Prostate gland (tissue), 2 donors: Measurements from ENCODE around the gene VAC14. TPM values are rescaled to one million over a fixed set of nuclear protein-coding genes. Genes with fewer than 3 reads are reported as not detected.
A peak's percentile ranks its signal among the peaks of the same experiment; 100 is the strongest.

ENCODE experiments used
- DNase-seq: peaks from one replicate; pipeline ENCODE4 v3.0.0-alpha.2; 2019; ENCODE audit warnings: low spot score
- H3K27ac ChIP-seq, 2 donors: fragments of 200-600 bp; sonication (generic); 2 replicates each; pipeline ENCODE4 v1.5.1; 2017 to 2019
- H3K27me3 ChIP-seq: fragments of 200-600 bp; sonication (generic); replicated peaks from 2 replicates; pipeline ENCODE4 v1.5.1; 2019; ENCODE audit not compliant: insufficient read depth
- H3K36me3 ChIP-seq, 2 donors: fragments of 200-600 bp; sonication (generic); 1 replicate in 1 of 2; 2 replicates in 1 of 2; pipeline versions ENCODE4 v1.5.1 to v1.8.1; 2017 to 2019
- H3K4me1 ChIP-seq: fragments of 200-600 bp; sonication (generic); replicated peaks from 2 replicates; pipeline ENCODE4 v1.5.1; 2019
- H3K4me3 ChIP-seq, 2 donors: fragments of 200-600 bp; sonication (generic); 2 replicates each; pipeline ENCODE4 v1.5.1; 2017 to 2019
- H3K9me3 ChIP-seq: fragments of 200-600 bp; sonication (generic); 2 replicates; pipeline ENCODE4 v1.5.1; 2017
- POLR2A ChIP-seq: fragments of 450-650 bp; IDR thresholded peaks from one replicate; pipeline ENCODE4 v1.6.1; 2016; ENCODE audit warnings: antibody characterized with exemption, mild to moderate bottlenecking
- POLR2AphosphoS5 ChIP-seq: sonication (generic); formaldehyde crosslinking; IDR thresholded peaks from one replicate; pipeline ENCODE4 v1.6.1; 2017; ENCODE audit warnings: antibody characterized with exemption
- WGBS: methylation state at CpG from one replicate; pipeline ENCODE4 v1.1.5; 2018; 5-methylcytosine and 5-hydroxymethylcytosine counted together
- intact Hi-C: fragments of 100-400 bp; cut with DNase I; formaldehyde crosslinking; loops from one replicate; pipeline ENCODE4 v1.14.2; 2022
- total RNA-seq, 2 donors: library from RNA; depleted of rRNA; stranded (reverse); fragments of >200 nt; gene quantifications; one replicate each; pipeline ENCODE4 v1.1.0, GENCODE V29; 2016
- TF ChIP-seq, protein P1 (sequence below), 4 experiments: fragments of 200-600 bp in 2 of 4; fragments of 450-650 bp in 2 of 4; sonication (generic) in 2 of 4; IDR thresholded peaks; 1 replicate in 3 of 4; 2 replicates in 1 of 4; pipeline ENCODE4 v1.5.1; 2016 to 2019; ENCODE audit warnings: antibody characterized with exemption in 4 of 4, mild to moderate bottlenecking in 2 of 4, moderate library complexity in 2 of 4

Gene VAC14
- total RNA-seq, 2 donors from 2014 or later: 30.3 to 66.8 TPM

DNA sequence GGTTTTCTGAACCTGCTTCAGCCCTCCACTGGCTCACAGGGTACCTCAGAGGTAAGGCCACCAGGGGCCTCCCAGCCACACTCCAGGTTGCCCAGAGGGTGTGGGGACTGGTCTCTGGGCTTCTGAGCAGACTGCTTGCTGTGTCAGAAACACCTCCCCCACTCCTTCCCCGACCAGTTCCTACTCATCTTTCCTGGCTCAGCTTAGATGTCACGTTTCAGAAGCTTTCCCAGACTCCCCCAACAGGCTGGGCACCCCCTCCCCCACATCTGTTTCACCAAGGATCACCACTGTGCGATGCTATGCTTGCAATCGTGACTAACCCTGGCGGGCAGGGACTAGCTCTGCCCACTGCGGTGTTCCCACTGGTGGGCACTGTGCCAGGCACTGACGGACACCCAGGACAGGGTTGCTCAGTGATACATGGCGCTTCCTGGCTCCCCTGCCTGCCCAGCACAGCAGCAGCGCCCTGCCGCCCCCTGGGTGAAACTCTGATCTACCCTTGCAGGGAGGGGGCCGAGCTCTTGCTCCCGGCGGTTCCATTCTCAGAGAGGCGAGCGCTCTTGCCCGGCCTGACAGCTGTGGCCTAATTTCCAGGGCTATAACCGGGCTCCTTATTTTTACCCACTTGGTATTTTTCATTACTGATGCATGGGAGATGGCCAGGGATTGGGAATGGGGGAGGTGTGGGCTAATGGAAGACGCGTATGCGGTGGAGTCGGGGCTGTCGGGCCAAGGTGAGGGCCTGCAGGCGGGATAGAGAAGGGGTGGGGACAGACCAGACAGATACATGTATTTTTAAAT is 85.7 kb downstream of the VAC14 start:
- Histone ChIP-seq H3K4me3 (no peak overlapping the region), H3K4me1 (peaks cover 18% of the 10 kb centered on the region)

DNA sequence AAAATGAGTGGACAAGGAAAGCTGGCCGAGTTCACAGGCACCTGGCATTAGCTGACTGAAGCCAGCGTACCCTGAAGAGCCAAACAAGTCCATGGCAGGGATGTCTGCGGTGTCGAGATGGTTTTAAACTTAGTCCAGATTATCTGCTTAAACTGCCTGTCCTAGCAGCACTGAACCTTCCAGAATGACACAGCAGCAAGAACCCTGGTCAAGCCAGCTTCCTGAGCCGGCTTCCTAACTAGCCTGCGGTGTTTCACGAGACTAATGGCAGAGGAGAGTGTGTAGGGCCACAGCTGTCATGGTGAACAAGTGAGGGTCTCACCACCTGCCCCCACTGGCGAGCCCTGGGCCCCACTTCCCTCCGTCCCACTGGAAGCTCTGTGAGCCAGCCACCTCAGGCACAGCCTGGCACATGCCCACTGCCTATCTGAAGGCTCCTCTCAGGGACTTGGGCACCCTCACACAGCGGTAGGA is 86.3 kb downstream of the VAC14 start:
- intact Hi-C loops: no loop called here
- WGBS: 56% methylated on average over 10 of the region's 10 CpGs
- DNase-seq: no peak
- Histone ChIP-seq H3K9me3 (no peaks in the 10 kb centered on the region), H3K4me1 (peaks cover 18% of the 10 kb centered on the region), H3K27ac (peak overlapping the region; percentile 83 to 85), H3K4me3 (no peak overlapping the region), H3K27me3 (no peaks in the 10 kb centered on the region), H3K36me3 (no peaks in the 10 kb centered on the region)
- no peak for TF ChIP-seq POLR2AphosphoS5
- no peak for TF ChIP-seq POLR2A

More for the DNA sequence above, 85.7 kb downstream of the VAC14 start:
- H3K27me3 ChIP-seq: no peaks in the 10 kb centered on the region
- no peaks in the 10 kb centered on the region for H3K36me3 ChIP-seq
- peak; percentile 84 for DNase-seq
- intact Hi-C loops: no loop called here
- H3K9me3 ChIP-seq: no peaks in the 10 kb centered on the region
- 19% methylated on average over 23 of the region's 23 CpGs for WGBS
- TF ChIP-seq, protein P1, sequence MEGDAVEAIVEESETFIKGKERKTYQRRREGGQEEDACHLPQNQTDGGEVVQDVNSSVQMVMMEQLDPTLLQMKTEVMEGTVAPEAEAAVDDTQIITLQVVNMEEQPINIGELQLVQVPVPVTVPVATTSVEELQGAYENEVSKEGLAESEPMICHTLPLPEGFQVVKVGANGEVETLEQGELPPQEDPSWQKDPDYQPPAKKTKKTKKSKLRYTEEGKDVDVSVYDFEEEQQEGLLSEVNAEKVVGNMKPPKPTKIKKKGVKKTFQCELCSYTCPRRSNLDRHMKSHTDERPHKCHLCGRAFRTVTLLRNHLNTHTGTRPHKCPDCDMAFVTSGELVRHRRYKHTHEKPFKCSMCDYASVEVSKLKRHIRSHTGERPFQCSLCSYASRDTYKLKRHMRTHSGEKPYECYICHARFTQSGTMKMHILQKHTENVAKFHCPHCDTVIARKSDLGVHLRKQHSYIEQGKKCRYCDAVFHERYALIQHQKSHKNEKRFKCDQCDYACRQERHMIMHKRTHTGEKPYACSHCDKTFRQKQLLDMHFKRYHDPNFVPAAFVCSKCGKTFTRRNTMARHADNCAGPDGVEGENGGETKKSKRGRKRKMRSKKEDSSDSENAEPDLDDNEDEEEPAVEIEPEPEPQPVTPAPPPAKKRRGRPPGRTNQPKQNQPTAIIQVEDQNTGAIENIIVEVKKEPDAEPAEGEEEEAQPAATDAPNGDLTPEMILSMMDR (IDR thresholded peaks at IDR 0.05): peak in 2 of 4 experiments; percentile 30 to 43
- TF ChIP-seq POLR2AphosphoS5 (peak; percentile 60), POLR2A (peak; percentile 31)
- H3K27ac ChIP-seq: peak overlapping the region; percentile 83 to 85

DNA sequence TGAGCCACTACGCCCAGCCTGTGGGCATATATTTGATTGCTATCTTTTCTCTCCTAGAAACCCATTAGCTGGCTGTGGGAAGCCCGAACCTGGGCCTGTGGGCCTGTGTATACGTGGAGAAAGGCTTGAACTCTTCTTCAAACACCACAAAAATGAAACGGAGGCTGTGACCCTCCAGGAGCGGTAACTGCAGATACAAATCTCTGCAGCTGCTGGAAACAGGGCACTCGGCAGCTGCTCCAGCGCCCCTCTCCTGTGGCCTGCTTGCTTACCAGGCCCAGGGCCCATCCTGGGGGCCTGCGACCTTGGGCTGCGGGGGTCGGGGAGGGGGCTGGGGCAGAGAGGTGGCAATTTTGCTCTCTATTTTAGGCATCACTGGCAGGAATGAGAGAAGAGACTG is 87.1 kb downstream of the VAC14 start:
- H3K27ac ChIP-seq: peak overlapping the region; percentile 83 to 85
- no peak overlapping the region for H3K4me3 ChIP-seq
- H3K36me3 ChIP-seq: no peaks in the 10 kb centered on the region
- H3K4me1 ChIP-seq: peaks cover 18% of the 10 kb centered on the region
- no peaks in the 10 kb centered on the region for H3K9me3 ChIP-seq
- intact Hi-C loops: no loop called here
- H3K27me3 ChIP-seq: no peaks in the 10 kb centered on the region
- no peak for TF ChIP-seq POLR2A
- TF ChIP-seq, protein P1 (IDR thresholded peaks at IDR 0.05): no peak
- TF ChIP-seq POLR2AphosphoS5: no peak
- 70% methylated on average over 10 of the region's 10 CpGs for WGBS
- DNase-seq: no peak

DNA sequence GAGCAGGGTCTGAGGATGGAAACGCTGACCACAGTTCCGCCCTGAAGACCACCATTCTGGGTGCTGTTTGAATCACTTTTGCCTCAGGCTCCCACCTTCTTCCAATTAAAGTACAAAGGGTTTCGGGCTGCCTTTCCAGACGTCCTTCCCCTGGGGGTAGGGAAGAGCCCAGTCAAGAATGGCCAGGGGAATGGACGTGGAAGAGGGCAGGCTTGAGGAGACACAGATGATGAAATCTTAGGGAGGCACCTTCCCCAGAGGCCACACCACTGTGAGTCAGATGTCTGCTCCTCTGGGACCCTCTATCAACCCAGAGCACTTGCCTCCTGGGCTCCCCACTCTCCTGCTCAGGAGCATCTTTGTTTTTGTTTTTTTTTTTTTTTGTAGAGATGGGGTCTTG is 87.6 kb downstream of the VAC14 start:
- no peaks in the 10 kb centered on the region for H3K36me3 ChIP-seq
- H3K4me1 ChIP-seq: peaks cover 18% of the 10 kb centered on the region
- 79% methylated on average over 5 of the region's 5 CpGs for WGBS

DNA sequence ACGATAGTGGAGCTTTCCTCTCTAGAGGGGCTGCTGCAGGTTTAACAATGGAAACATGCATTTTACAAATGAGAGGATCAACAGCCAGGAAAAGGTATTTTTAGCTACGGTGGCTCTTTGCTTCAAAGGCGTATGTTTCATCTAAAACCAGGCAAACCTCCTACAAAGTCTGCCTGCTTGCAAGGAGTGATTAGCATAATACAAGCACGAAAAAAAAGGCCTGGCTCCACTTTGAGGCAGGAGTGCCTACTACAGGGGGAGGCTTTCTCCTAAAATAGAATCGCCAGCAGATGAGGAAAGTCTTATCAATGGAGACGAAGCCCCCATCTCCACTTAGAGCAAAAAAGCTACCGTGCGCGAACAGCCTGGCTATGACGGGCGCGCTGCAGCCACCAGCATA is 88.0 kb downstream of the VAC14 start:
- 85% methylated on average over 12 of the region's 12 CpGs for WGBS
- intact Hi-C loops: no loop called here
- peaks cover 18% of the 10 kb centered on the region for H3K4me1 ChIP-seq
- H3K9me3 ChIP-seq: no peaks in the 10 kb centered on the region
- no peak for DNase-seq
- no peaks in the 10 kb centered on the region for H3K36me3 ChIP-seq
- no peaks in the 10 kb centered on the region for H3K27me3 ChIP-seq
- no peak overlapping the region for H3K27ac ChIP-seq
- TF ChIP-seq, protein P1 (IDR thresholded peaks at IDR 0.05): no peak
- TF ChIP-seq POLR2A (no peak), POLR2AphosphoS5 (no peak)
- H3K4me3 ChIP-seq: no peak overlapping the region

More for the DNA sequence above, 87.6 kb downstream of the VAC14 start:
- no peaks in the 10 kb centered on the region for H3K9me3 ChIP-seq
- no peak for DNase-seq
- intact Hi-C loops: no loop called here
- TF ChIP-seq, protein P1 (IDR thresholded peaks at IDR 0.05): no peak
- no peak for TF ChIP-seq POLR2AphosphoS5
- TF ChIP-seq POLR2A: no peak
- H3K4me3 ChIP-seq: no peak overlapping the region
- H3K27me3 ChIP-seq: no peaks in the 10 kb centered on the region
- H3K27ac ChIP-seq: no peak overlapping the region
